ENCODE data around the gene SREBF2. TPM values are rescaled to one million over a fixed set of nuclear protein-coding genes. Genes with fewer than 3 reads are reported as not detected.

The SREBF2 gene
- total and polyA plus RNA-seq, 10 of the 15 experiments (the other 5 are each of a cell fraction or from before 2014, with no cell fraction given): 2.4 to 177 (median 78.8) TPM

DNA sequence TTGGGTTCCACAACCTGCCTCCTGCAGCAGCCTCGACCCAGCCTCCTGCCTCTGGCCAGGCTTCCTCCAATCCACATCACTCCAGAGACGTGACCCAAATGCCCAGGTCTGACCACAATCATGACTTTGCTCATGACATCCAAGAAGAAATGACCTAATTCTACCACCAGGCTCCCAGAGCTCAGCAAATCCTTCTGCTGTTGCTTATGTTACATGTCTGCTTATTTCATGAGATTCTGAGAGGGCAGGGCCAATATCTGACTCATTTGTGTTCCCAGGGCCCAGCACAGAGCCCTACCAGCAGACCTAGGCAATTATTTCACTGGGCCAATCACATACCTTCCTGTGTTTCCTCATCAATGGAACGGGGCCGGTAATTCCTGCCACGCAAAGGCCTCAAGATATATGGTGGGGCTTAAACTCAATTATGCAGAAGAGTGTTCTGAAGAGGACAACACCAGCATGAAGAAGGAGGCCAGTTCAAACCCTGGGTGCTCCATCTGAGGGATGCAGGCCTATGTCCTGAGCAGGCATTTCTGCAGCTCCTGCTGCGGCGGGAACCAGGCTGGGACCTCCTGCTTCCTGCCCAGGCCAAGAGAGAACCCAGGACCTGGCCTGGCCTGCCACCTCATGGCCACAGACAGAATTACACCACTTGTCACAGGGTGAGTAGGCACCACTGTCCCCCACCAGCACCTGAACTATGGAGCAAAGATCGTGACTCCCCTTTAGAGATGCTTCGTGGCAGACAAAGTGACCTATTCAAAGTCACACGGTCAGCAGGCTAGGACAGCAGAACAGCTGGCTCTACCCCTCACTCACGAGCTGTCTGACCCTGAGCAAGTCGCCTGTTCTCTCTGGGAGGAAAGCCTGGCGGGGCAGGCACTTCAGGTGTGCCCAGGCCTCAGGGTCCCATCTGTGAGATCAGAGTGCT lies 108.2 kb downstream of the SREBF2 start (continued):
- no peak for TF ChIP-seq CBX3 (IDR thresholded peaks at IDR 0.05; ENCODE audit: borderline replicate concordance, low read depth)
- TF ChIP-seq, protein P1, sequence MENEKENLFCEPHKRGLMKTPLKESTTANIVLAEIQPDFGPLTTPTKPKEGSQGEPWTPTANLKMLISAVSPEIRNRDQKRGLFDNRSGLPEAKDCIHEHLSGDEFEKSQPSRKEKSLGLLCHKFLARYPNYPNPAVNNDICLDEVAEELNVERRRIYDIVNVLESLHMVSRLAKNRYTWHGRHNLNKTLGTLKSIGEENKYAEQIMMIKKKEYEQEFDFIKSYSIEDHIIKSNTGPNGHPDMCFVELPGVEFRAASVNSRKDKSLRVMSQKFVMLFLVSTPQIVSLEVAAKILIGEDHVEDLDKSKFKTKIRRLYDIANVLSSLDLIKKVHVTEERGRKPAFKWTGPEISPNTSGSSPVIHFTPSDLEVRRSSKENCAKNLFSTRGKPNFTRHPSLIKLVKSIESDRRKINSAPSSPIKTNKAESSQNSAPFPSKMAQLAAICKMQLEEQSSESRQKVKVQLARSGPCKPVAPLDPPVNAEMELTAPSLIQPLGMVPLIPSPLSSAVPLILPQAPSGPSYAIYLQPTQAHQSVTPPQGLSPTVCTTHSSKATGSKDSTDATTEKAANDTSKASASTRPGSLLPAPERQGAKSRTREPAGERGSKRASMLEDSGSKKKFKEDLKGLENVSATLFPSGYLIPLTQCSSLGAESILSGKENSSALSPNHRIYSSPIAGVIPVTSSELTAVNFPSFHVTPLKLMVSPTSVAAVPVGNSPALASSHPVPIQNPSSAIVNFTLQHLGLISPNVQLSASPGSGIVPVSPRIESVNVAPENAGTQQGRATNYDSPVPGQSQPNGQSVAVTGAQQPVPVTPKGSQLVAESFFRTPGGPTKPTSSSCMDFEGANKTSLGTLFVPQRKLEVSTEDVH (IDR thresholded peaks at IDR 0.05; ENCODE audit: low read depth, partially characterized antibody): peak; percentile 80
- TF ChIP-seq, protein P2, sequence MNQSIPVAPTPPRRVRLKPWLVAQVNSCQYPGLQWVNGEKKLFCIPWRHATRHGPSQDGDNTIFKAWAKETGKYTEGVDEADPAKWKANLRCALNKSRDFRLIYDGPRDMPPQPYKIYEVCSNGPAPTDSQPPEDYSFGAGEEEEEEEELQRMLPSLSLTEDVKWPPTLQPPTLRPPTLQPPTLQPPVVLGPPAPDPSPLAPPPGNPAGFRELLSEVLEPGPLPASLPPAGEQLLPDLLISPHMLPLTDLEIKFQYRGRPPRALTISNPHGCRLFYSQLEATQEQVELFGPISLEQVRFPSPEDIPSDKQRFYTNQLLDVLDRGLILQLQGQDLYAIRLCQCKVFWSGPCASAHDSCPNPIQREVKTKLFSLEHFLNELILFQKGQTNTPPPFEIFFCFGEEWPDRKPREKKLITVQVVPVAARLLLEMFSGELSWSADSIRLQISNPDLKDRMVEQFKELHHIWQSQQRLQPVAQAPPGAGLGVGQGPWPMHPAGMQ (IDR thresholded peaks at IDR 0.05; ENCODE audit: borderline replicate concordance): no peak
- no peak for TF ChIP-seq ASH2L (IDR thresholded peaks at IDR 0.05; ENCODE audit: borderline replicate concordance, low read depth)
- TF ChIP-seq, protein P3, sequence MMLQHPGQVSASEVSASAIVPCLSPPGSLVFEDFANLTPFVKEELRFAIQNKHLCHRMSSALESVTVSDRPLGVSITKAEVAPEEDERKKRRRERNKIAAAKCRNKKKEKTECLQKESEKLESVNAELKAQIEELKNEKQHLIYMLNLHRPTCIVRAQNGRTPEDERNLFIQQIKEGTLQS (IDR thresholded peaks at IDR 0.05; ENCODE audit: borderline replicate concordance, extremely low read depth, low read depth, low read length): no peak
- no peak for TF ChIP-seq EZH2 (IDR thresholded peaks at IDR 0.05; ENCODE audit: borderline replicate concordance, control insufficient read depth, low read depth, low read length)
- TF ChIP-seq POLR2A (IDR thresholded peaks at IDR 0.05; ENCODE audit: low read depth, low read length): peak; percentile 33; the same call in 1 of the 2 replicates
- TF ChIP-seq HDGF (IDR thresholded peaks at IDR 0.05): peak; percentile 68; the same call in 1 of the 2 replicates
- TF ChIP-seq CREM (IDR thresholded peaks at IDR 0.05; ENCODE audit: low read depth): peak; percentile 33; the same call in 1 of the 2 replicates
- no peak; the same call in none of the 2 replicates for TF ChIP-seq LARP7 (IDR thresholded peaks at IDR 0.05)
- no peak for TF ChIP-seq PAX5 (IDR thresholded peaks at IDR 0.05; ENCODE audit: borderline replicate concordance, low read depth, low read length)
- no peak for TF ChIP-seq NR2C2 (IDR thresholded peaks at IDR 0.05; ENCODE audit: borderline replicate concordance, control insufficient read depth, insufficient read length, low read depth)
- no peak for TF ChIP-seq NFXL1 (IDR thresholded peaks at IDR 0.05; ENCODE audit: borderline replicate concordance)
- TF ChIP-seq NRF1 (conservative IDR thresholded peaks at IDR 0.05; ENCODE audit: low read depth, low read length): no peak
- no peak; the same call in 1 of the 2 replicates for TF ChIP-seq POLR2AphosphoS5 (IDR thresholded peaks at IDR 0.05; ENCODE audit: low read length)
